LoVo (cell line): ENCODE measurements around the gene CYP2W1.

Source experiments
- DNase-seq: peaks from one replicate; pipeline ENCODE4 v3.0.0-alpha.2; 2016; ENCODE audit warnings: low spot score

Gene CYP2W1

GRCh38 chr7:967361-968082, 15.5 kb upstream of the CYP2W1 start:
- no peak for DNase-seq

- DNase-seq = no peak
Measured at GRCh38 chr7:968205-969105, 14.5 kb upstream of the CYP2W1 start.

- no peak for DNase-seq
Measured at GRCh38 chr7:969403-969802, 13.6 kb upstream of the CYP2W1 start.

GRCh38 chr7:970744-971143, 12.2 kb upstream of the CYP2W1 start:
- no peak for DNase-seq

GRCh38 chr7:972110-972509, 10.9 kb upstream of the CYP2W1 start:
- DNase-seq = no peak

- DNase-seq = no peak
Measured at GRCh38 chr7:972676-973309, 10.2 kb upstream of the CYP2W1 start.

GRCh38 chr7:973312-973711, 9.7 kb upstream of the CYP2W1 start:
- no peak for DNase-seq

- DNase-seq = peak; percentile 33
Measured at GRCh38 chr7:974172-974571, 8.8 kb upstream of the CYP2W1 start.

- DNase-seq = peak; percentile 94
Measured at GRCh38 chr7:974820-975681, 7.9 kb upstream of the CYP2W1 start, which contains the start of gene COX19. TSS of gene COX19 (minus strand) at chr7:975549. CDS start at chr7:975509, 40 bp downstream.

GRCh38 chr7:975702-976473, 7.1 kb upstream of the CYP2W1 start:
- DNase-seq = no peak

GRCh38 chr7:976901-977325, 6.1 kb upstream of the CYP2W1 start:
- no peak for DNase-seq

GRCh38 chr7:977326-978048, 5.5 kb upstream of the CYP2W1 start:
- DNase-seq = peak; percentile 72

- DNase-seq = no peak
Measured at GRCh38 chr7:978049-978346, 5.0 kb upstream of the CYP2W1 start.

- no peak for DNase-seq
Measured at GRCh38 chr7:978416-979091, 4.4 kb upstream of the CYP2W1 start.

- DNase-seq = no peak
Measured at GRCh38 chr7:979151-979550, 3.8 kb upstream of the CYP2W1 start.

GRCh38 chr7:979886-980571, 3.0 kb upstream of the CYP2W1 start:
- no peak for DNase-seq

GRCh38 chr7:981793-982510, 1.0 kb upstream of the CYP2W1 start:
- DNase-seq = no peak

- no peak for DNase-seq
Measured at GRCh38 chr7:982511-983003, 424 bp upstream of the CYP2W1 start.
